NOMO-1 treated with dmso at 0.1 percent for 144 hours (cell line): Measurements from ENCODE around the gene TRAPPC5.

ENCODE experiments used
- DNase-seq: peaks from one replicate; lab custom pipeline; 2025; ENCODE audit not compliant: unreplicated experiment; lab: John Stamatoyannopoulos, UW

Gene TRAPPC5

DNA sequence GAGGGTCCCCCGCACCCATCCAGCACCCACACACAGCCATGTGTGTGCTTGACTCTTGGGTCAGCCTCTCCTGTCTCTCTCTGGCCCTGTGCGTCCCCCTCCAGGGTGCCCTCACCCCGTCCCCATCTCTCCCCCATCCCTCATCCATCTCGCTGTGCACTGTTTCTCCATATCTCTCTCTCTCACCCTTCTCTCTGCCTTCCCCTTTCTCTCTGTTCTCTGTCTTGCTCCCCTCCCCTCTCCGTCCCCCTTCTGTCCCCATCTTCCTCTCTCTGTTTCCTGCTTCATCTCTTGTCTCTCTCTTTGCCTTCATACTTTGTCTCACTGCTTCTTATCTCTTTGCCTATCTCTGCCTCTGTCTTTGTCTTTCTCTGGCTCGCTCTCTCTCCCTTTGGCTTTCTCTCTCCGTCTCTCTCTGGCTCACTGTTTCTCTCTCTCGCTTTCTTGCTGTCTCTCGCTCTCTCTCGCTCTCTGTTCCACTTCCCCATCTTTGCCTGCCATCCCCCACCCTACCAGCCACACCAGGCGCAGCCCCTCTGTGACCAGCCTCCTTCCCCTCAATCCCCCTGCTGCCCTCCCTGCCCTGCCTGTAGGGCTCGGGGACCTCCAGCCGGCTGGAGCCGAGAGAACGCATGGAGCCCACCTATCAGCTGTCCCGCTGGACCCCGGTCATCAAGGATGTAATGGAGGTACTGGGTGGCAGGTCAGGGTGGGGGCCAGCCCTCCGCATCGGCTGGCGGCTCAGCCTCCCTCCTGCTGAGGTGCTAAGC is 34.8 kb upstream of the TRAPPC5 start:
- peak; percentile 71 for DNase-seq

DNA sequence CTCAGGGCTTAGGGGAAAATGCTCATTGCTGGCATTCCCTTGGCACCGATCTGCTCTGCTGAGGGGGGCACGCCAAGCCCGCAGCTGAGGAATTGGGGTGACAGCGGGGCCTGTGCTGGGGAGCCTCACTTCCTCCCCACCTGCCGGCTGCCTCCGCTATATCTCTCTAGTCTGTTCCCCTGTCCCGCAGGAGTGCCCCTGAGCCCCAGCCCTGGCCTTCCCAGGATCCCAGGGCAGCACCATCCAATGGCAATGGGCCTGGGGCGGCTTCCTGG is 34.3 kb upstream of the TRAPPC5 start:
- no peak for DNase-seq

DNA sequence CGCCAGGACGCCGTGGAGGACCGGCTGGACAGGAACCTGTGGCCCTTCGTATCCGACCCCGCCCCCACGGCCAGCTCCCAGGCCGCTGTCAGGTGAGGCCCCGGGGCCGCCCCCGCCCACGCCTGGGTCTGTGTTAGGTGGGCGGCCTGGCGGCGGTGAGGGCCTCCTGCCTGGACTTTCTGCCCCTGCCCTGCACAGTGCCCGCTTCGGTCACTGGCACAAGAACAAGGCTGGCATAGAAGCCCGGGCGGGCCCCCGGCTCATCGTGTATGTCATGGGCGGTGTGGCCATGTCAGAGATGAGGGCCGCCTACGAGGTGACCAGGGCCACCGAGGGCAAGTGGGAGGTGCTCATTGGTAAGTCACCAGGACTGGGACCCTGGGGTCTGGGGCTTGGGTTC is 33.5 kb upstream of the TRAPPC5 start:
- no peak for DNase-seq

DNA sequence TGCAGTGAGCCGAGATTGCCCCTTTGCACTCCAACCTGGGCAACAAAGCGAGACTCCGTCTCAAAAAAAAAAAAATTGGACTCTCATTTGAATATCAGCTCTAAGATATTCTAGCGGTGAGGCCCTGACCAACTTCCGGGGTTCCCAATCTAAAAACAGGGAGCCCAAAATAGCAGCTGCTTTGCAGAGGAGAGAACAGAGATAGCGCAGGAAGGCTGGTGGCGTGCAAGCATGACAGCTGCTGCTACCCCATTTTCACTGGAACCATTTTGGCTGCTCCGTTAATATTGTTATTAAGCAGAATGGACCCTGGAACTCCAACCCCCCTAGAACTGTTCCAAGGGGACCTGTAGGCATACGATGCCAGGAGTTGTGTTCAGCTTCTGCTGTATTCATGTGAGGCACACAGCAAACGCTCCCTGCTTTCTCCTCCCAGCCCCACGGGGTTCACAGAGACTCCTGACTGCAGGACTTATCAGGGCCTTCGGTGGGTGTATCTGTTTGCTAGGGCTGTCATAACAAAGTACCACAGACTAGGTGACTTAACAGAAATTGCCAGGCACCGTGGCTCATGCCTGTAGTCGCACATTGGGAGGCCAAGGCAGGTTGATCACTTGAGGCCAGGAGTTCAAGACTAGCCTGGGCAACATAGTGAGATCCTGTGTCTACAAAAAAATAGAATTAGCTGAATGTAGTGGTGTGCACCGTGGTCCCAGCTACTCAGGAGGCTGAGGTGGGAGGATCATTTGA is 32.2 kb upstream of the TRAPPC5 start:
- no peak for DNase-seq

GRCh38 chr19:7650148-7650547 is 30.5 kb upstream of the TRAPPC5 start:
- DNase-seq: no peak

GRCh38 chr19:7652061-7652641 is 28.5 kb upstream of the TRAPPC5 start:
- peak; percentile 94 for DNase-seq

DNA sequence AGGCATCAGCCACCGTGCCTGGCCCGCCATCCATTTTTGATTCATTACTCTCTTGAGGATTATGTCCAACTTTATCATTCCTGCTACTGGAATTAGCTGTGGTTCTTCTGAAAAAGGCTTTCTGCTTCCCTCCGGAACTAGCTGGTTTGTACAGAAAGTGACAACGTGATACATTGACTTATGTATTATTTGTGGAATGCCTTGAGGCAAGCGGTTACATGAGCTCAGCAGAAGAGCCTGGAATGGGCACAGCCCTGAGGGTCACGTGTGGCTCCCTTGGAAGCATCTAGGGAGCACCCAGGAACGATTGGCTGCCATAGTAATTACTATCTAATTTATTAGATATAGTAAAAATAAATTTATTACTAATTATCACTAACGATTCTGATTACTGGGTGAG is 26.2 kb upstream of the TRAPPC5 start:
- no peak for DNase-seq

- DNase-seq: peak; percentile 87
Observed at GRCh38 chr19:7655581-7655980, 25.1 kb upstream of the TRAPPC5 start.

GRCh38 chr19:7657131-7657751 is 23.4 kb upstream of the TRAPPC5 start:
- peak; percentile 78 for DNase-seq

DNA sequence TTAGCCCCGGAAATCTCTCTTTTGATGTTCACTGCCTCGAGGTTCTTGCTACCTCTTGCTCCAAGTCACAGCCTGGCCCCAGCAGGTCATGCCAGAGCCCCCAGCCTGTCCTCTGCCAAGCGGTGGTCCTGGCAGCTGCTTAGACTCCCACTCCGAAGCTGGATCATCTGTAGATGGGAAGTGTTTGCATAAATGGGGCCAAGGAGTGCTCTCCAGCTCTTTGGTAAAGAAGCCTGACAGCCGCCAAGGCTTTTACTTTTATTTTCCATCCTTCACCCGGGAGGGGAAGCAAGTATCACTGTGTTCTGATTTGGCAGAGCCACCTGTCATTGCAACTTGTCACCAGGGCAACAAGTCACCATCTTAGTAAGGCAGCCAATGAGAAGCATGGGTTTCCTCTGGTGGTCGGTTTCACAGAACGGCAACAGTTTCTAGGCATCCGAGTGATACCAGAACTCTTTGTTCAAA is 22.4 kb upstream of the TRAPPC5 start:
- DNase-seq: no peak

GRCh38 chr19:7661744-7662538 is 18.7 kb upstream of the TRAPPC5 start:
- no peak for DNase-seq

GRCh38 chr19:7662657-7663056 is 18.0 kb upstream of the TRAPPC5 start:
- no peak for DNase-seq

DNA sequence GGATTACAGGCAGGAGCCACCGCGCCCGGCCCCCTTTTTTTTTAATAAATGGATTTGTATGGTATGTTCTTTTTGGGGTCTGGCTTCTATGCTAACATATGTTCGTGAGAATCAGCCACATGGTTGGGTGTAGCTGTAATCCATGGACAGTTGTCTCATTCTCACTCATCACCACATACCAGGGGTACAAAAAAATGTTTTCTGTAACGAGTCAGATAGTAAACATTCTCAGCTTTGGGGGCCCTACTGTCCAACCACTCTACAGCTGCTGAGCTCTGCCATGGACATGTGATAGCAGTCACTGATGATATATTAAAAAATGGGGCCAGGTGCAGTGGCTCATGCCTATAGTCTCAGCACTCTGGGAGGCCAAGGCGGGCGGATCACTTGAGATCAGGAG is 16.9 kb upstream of the TRAPPC5 start:
- DNase-seq: no peak

DNA sequence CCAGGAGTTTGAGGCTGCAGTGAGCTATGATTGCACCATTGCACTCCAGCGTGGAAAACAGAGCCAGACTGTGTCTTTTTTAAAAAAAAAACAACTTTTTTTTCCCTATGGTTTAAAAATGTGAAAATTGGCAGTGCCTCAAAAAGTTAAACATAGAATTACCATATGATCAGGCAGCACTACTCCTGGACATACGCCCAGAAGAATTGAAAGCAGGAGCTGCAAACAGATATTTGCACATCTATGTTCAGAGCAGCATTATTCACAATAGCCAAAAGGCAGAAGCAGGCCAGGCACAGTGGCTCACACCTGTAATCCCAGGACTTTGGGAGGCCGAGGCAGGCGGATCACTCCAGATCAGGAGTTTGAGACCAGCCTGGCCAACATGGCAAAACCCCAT is 15.6 kb upstream of the TRAPPC5 start:
- DNase-seq: no peak

DNA sequence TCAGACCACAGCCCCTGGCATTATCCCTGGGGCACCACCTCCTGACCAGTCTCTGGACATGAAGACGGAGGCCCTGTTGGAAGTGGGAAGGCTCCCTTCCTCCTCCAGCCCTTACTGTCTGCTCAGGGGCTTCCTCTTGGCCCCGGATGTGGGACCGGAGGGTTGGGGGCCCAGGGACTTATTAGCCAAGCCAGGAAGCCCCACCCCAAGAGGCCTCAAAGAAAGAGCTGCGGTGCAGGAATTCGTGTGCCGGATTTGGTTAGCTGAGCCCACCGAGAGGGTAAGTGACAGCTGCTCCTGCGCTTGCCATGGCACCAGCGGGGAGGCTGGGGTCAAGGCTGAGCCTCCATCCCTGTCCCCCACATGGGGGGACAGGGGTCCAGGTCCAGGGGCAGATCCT is 11.8 kb upstream of the TRAPPC5 start, which contains the start of gene RETN:
RETN (plus strand) TSS at position 208 of the 400 bp plus-strand sequence. CDS start 278 bp downstream, outside the sequence.
- no peak for DNase-seq

- DNase-seq: no peak
Observed at GRCh38 chr19:7669641-7670040, 11.0 kb upstream of the TRAPPC5 start.

GRCh38 chr19:7670150-7670783 is 10.4 kb upstream of the TRAPPC5 start:
- no peak for DNase-seq

GRCh38 chr19:7670790-7671189 is 9.8 kb upstream of the TRAPPC5 start:
- no peak for DNase-seq

- DNase-seq: no peak
Observed at GRCh38 chr19:7672522-7672921, 8.1 kb upstream of the TRAPPC5 start.
